C4-2B (cell line): ENCODE measurements around the gene NAPG.

ENCODE experiments used
- ZFX ChIP-seq: fragments of 450-650 bp; IDR thresholded peaks from 2 replicates; pipeline ENCODE4 v1.6.1; 2017
- TF ChIP-seq, protein P1 (sequence below): fragments of 450-650 bp; conservative IDR thresholded peaks from 2 replicates; pipeline ENCODE4 v1.5.1; 2017; ENCODE audit warnings: mild to moderate bottlenecking

DNA sequence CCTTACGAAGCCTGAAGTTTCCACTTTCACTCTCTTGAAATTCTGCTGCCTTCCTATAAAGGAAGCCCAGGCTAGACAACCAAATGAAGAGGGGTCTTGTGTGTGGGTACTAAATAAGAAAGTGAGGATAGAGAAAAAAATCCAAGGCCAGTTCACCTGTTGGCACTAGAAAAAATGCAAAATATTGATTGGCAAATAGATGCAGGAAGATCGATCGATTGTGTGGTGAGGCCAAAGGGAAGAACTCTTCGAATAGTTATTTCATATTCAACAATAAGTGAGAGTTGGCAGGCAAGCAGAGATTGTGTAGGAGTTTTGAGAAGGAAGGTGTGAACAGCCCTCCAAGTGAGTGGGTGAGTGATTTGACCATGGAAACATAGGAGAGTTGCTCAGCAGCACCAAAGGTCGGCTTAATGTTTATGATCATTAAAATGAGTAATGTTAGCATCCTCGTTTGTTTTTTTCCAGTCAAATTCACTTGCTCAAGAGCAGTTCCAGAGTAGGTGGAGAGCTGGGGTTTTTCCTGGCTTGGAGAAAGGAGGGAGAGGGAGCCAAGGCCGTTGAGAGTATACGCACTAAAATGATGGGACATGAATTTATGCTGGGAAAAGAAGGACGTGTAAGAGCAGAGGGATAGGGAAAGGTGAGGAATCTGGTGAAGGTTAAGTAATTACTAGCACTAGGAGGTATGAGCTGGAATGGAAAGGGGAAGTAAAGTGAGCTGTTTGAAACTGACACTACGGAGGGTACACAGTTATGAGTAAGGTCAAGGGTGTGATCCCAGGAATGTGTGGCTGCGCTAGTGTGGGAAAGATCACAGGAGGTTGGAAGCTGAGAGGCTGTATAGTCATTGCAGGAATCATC, 1.1 kb upstream of the NAPG start:
- TF ChIP-seq, protein P1, sequence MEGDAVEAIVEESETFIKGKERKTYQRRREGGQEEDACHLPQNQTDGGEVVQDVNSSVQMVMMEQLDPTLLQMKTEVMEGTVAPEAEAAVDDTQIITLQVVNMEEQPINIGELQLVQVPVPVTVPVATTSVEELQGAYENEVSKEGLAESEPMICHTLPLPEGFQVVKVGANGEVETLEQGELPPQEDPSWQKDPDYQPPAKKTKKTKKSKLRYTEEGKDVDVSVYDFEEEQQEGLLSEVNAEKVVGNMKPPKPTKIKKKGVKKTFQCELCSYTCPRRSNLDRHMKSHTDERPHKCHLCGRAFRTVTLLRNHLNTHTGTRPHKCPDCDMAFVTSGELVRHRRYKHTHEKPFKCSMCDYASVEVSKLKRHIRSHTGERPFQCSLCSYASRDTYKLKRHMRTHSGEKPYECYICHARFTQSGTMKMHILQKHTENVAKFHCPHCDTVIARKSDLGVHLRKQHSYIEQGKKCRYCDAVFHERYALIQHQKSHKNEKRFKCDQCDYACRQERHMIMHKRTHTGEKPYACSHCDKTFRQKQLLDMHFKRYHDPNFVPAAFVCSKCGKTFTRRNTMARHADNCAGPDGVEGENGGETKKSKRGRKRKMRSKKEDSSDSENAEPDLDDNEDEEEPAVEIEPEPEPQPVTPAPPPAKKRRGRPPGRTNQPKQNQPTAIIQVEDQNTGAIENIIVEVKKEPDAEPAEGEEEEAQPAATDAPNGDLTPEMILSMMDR: no peak
- no peak for TF ChIP-seq ZFX
